NB4 (cell line): ENCODE results near the gene NAT14.

Source experiments
- CTCF ChIP-seq: IDR thresholded peaks from one replicate; pipeline ENCODE4 v1.5.1; 2012; ENCODE audit warnings: low read depth, low read length
- MAX ChIP-seq: IDR thresholded peaks from 2 replicates; pipeline ENCODE4 v1.6.1; 2011; ENCODE audit warnings: low read depth, low read length
- POLR2A ChIP-seq: IDR thresholded peaks from 2 replicates; pipeline ENCODE4 v1.6.1; 2011; ENCODE audit warnings: mild to moderate bottlenecking; ENCODE audit not compliant: insufficient read length; ENCODE audit errors: extremely low read depth

GRCh38 chr19:55497763-55498162 is 12.8 kb downstream of the NAT14 start:
- TF ChIP-seq CTCF (no peak), POLR2A (no peak), MAX (no peak)
